NCI-H1105 treated with DMSO at 0.1 percent for 48 hours (cell line): ENCODE results near the gene CTU2.

ENCODE experiments used
- DNase-seq: peaks from one replicate; lab custom pipeline; 2025; lab: John Stamatoyannopoulos, UW

CTU2 gene

DNA sequence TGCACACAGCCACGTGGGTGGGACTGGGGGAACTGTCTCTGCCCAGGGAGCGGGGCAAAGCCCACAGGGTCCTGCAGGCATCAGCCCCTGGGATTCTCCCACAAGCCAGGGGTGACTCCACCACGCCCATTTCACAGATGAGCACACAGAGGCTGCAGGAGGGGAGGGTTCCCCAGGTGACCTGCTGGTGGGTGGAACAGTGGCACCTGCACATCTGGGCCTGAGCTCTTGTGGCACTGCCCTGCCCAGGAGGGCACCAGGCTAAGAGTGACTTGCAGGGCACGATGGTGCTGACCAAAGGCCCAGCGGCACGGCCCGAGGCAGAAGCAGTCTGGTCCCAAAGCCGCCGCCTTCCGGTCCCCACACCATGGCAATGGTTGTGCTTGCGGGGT lies 54.8 kb downstream of the CTU2 start:
- no peak for DNase-seq

DNA sequence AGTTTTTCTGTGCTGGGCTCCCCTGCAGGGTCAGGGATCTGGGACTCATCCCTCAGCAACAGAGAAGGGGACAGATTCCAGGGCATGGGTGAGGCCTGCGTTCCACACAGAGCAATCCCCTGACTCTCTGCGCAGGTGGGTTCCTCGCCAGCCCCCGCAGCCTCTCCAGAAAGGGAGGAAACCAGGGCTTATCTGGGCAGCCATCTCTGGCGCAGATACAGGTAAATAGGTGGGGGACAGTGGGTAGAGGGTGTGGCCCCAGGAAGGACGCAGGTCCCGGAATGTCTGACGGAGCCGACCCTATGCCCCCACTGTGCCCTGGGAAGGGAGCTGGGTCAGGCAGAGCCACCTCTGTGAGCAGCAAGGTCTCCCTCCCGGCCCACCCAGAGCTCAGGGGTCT lies 55.5 kb downstream of the CTU2 start:
- no peak for DNase-seq

DNA sequence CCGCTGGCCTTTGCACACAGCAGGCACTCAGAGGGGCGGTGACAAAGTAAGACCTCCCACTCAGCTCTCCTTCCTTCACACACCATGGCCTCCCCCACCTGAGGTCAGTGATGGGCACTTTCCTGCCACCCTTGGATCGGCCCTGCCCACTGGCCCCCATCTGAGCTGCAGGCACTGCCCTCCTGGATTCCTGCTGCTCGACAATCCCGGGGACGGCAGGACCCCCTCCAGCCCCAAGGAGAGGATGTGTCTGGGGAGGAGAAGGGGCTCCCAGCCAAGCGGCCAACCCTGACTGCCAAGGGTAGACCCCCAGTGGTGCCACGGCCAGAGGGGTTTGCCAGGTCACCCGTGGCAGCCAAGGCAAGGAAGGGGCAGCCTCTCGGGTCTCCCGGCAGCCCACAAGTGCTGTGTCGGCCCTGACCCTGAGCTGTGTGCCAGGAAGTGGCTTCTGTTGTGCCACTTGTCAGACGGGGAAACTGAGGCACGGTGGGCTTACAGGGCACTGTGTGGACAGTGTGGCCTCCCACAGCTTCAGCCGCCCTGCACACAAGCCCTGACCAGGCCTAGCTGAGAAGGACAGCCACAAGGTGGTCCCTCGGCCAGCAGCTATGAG lies 56.1 kb downstream of the CTU2 start:
- DNase-seq, result no peak

DNA sequence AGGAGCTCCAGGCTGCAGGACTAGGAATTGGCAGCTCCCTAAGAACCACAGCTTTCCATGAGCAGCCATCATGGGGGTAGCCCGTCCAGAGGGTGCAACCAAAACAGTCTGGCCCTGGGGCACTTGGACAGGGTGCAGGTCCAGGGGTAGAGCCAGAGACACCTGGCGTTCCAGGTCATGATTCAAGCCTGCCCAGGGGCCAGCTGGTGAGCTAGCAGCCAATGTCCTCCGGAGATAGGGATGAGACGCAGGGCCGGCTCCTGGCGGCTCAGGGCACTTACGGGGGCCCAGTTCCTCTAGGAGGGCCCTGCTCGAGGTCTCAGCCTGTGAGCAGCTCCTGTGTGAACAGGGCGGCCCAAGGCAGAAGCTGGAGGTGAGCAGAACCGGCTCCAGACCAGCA lies 56.6 kb downstream of the CTU2 start:
- no peak for DNase-seq

DNA sequence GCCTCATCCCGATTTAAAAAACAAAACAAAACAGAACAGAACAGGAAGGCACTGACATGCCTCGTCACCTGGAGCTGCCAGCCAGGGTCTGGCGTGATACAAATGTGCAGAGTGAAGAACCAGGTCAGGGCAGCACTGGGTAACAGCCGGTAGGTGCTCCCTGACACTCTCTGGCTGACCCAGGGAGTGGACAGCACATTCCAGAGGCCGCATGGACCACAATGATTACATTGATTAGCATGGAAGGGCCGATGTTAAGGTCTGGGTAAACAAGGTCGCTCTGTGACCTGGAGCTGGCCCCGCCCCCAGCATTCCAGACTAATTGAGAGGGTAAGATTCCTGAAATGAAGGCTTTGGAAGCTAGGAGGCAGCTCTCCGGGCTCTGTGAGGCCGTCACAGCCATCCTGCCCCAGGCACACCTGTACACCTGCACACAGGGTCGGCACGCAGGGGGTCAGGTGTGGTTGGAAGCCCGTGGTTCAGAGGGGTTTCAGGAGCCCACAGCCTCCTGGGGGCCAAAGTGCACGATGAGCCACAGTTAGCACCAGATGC lies 57.3 kb downstream of the CTU2 start:
- no peak for DNase-seq

DNA sequence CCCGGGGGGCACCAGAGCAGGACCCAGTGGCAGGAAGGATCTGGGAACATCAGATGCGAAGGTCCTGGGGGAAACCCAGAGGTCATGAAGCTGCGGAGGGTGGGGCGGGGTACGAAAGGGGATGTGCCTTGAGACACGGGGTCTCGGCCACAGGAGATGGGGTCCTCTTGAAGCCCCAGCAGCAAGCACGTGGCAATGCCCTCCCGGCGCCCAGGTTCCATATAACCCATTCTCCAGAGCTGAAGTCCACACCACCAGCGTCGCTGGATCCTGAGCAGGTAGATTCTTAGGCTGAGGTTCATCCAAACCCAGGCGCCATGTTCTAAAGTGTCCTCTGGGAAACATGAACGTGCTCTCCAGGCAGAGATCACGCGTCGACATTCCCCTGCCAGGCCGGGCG lies 57.8 kb downstream of the CTU2 start:
- no peak for DNase-seq

DNA sequence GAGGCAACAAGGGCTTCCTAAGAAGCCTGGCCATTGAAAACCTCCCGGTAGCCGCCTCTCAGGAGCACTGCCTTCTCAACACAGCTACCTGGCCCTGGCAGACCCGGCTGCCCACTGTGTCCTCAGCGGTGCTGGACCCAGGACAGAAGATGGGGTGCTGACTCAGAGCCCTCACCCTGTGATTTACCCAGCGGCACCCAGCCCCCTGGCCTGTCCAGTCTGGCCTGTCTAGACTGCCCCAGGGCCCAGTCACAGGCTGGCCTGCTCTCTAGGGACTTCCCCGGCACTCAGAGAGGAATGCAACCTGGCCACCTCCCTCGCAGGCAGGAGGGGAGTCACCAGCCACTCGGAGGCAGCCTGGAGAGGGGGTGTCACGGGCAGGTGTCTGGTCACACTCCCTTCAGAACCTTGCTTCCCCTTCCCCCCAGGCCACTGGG lies 58.6 kb downstream of the CTU2 start:
- no peak for DNase-seq
